Suppressor macrophage (primary cell): ENCODE data around the gene GKAP1.
A peak's percentile ranks its signal among the peaks of the same experiment; 100 is the strongest.
"Not testable (repeated sequence)": the region's sequence is repeated elsewhere in the genome, so short reads cannot be mapped to it uniquely, and the experiment has no call there.

Experiments used
- DNase-seq, 4 experiments: peaks; one replicate each; pipeline ENCODE4 v3.0.0-alpha.2; 2020 to 2022

The GKAP1 gene

GRCh38 chr9:83728591-83729368 is 88.8 kb downstream of the GKAP1 start:
- DNase-seq = not testable (repeated sequence)

- peak in 2 of 4 experiments; percentile 28 to 30 for DNase-seq
These were observed 93.1 kb downstream of the GKAP1 start for GRCh38 chr9:83724436-83724835.

DNA sequence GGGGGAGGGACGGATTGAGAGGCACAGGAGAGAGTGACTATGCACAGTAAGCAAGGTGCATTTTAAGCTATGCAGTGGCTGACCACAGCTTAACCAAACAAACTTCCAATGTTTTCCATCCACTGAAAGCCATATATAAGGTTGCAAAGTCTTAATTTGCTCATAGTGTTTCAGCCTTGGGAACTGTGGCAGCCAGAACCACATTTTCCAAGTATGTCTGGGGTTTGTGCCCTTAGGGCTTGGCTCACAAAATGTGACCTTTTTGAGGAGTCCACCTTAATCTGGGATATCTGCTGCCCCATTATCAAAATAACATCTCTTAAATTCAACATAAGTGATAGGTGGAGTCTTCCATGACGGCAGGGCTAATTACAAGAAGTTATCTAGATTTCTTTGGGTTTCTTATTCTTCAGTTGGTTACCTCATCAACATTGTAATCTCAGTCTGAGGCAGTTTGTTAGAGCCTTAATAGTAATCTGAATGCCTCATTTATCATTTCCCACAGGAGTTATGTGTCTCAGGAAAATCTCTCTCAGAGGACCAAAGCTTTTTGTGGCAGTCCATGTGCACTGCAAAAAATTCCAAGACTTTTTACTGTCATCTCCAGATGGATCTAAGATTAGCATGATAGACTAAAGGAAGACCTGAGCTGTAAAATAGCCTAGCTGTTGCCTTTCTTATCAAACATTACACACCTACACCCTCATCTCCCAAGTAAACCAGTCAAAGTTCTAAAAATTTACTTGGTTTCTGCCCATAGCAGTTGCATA is 94.7 kb downstream of the GKAP1 start:
- no peak for DNase-seq

GRCh38 chr9:83721509-83721908 is 96.1 kb downstream of the GKAP1 start:
- no peak for DNase-seq

GRCh38 chr9:83715794-83716193 is 101.8 kb downstream of the GKAP1 start:
- DNase-seq = no peak

DNA sequence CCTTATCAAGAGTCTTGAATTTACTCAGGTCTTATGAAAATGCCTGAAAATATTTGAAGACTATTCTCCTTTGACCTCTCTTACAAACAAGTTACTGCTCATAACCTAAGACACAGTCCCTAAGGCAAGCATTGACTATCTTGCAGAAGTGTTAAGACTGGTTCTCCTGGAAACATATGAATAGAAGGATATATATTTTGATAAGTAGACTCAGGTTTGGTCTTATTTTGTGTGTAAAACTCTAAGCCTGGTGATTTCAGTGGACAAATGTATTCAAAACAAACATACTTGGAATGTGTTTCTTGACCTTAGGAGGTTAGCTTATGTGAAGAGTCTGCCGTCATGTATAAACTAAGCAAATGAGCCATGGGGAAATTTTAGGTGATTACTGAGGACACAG is 102.3 kb downstream of the GKAP1 start:
- DNase-seq = no peak

DNA sequence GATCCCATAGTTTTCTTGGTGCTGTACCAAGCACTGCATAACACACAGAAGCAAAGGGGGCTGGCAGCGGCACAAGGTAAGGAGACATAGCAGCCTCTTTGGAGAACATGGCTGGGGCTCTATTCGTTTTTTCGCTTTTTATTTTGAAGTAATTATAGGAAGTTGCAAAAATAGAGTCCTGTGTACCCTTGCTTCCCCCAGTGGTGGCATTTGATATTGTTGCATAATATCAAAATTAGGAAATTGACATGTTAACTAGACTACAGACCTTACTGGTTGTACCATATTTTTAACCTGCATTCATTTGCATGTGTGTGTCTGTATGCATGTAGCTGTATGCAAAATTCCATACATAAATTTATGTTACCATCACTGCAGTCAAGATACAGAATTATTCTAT is 103.2 kb downstream of the GKAP1 start:
- DNase-seq = peak; percentile 15 to 64 (median 43)

GRCh38 chr9:83708515-83709158 is 108.9 kb downstream of the GKAP1 start:
- DNase-seq = peak; percentile 92 to 97 (median 94)

DNA sequence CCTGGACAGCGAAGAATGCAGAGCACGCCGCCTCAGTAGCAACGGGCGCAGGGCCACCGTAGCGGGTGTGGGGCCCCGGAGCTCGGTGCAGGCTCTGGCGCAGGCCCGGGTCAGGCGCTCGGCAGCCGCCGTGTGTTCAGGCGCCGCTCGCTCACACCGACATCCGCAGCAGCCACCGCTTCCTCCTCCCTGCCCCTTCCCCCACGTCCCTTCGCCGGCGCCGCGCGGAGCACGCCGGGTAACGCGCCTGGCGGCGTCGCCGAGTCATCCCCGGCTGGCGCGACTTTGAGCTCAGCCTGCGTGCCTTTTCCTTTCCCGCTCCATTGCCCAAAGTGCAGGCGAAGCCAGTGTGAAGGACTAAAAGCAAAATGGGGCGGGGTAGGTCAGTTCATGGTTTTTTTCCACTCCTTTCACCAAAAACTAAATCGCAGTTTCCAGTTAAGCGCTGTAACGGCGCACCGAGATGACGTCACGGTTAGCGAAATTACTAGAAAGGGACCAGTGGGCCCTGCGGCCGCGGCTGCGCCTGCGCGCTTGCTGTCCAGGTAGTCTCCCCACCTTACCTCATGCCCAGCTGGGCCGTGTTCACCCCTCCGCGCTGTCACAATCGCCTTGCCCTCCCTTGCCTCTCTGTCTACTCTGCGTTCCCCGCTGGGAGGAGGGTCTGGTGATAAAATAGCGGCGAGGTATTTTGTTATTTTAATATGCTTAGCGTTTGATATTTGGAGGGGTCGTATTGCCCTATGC is 109.6 kb downstream of the GKAP1 start, which contains the start of gene UBQLN1:
UBQLN1 (minus strand) TSS at position 191 of the 747 bp plus-strand sequence. CDS start 279 bp downstream, outside the sequence.
- DNase-seq = peak; percentile 91 to 96 (median 94)

GRCh38 chr9:83707518-83707767 is 110.1 kb downstream of the GKAP1 start:
- DNase-seq = no peak

GRCh38 chr9:83706676-83707517 is 110.7 kb downstream of the GKAP1 start:
- peak; percentile 36 to 68 (median 50) for DNase-seq

DNA sequence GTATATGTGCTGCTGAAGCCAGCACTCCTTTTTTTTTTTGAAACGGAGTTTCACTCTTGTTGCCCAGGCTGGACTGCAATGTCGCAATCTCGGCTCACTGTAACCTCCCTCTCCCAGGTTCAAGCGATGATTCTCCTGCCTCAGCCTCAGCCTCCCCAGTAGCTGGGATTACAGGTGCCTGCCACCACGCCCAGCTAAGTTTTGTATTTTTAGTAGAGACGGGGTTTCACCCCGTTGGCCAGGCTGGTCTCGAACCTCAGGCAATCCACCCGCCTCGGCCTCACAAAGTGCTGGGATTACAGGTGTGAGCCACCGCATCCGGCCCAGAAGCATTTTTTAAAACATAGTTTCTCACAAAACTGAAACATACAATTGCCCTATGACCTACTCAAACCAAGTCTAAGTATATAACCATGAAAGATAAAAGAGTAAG is 112.3 kb downstream of the GKAP1 start:
- DNase-seq = not testable (repeated sequence)

DNA sequence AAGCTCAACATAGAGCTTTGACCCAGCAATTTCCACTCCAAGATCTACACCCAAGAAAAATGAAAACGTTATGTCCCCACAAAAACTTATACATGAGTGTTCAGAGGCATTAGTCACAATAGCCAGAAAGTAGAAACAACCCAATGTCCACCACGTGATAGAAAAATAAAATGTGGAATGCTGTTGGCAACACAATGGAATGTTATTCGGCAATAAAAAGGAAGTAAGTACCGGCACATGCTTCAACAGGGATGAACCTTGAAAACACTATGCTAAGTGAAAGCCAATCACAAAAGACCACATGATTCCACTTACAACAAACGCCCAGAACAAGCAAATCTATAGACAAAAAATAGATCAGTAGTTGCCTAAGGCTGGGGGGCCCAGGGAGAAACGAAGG is 115.8 kb downstream of the GKAP1 start:
- DNase-seq = no peak

GRCh38 chr9:83701286-83701685 is 116.3 kb downstream of the GKAP1 start:
- DNase-seq = no peak

DNA sequence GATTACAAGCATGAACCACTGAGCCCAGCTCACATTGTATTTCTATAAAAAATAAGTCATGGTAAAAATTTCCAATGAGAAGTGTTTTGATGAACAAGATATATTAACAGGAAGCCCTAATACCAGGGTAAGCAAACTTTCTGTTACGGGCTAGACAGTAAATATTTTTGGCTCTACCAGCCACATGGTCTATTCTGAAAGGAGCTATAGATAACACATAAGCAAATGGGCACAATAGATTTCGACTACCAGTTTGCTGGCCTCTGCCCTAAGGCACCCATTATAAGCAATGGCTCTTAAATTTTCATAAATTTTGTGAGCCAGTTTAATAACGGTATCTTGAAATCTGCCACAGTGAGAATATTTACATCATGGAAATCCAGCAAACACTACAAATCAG is 118.0 kb downstream of the GKAP1 start:
- DNase-seq = no peak

DNA sequence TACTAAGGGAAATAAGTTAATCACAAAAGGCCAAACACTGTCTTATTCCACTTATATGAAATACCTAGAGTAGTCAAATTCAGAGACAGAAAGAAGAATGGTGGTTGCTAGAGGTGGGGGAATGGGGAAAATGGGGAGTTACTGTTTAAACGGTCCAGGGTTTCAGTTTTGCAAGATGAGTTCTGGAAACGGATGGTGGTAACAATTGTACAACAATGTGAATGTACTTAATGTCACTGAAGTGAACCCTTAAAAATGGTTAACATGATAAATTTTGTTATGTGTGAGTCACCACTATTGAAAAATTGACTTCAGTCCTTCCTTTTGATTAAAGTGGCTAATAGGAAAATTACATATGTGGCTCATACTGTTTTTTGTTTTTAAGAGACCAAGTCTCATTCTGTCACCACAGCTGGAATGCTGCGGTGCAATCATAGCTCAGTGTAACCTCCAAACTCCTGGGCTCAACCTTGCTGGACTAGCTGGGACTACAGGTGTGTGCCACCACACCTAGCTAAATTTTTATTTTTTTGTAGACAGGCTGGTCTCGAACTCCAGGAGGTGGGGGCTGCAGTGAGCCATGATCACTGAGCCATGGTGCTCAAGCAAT is 118.5 kb downstream of the GKAP1 start:
- DNase-seq = no peak

- no peak for DNase-seq
These were observed 126.1 kb downstream of the GKAP1 start for GRCh38 chr9:83691492-83691891.
